ENCODE results near the gene SLC49A3.
A peak's percentile ranks its signal among the peaks of the same experiment; 100 is the strongest.

- TF ChIP-seq CTCF (IDR thresholded peaks at IDR 0.05; ENCODE audit: insufficient read depth, low read length, poor library complexity, severe bottlenecking) (peak; percentile 66), EZH2phosphoT487 (conservative IDR thresholded peaks at IDR 0.05; ENCODE audit: low read length) (no peak)
These were observed 4.8 kb downstream of the SLC49A3 start for GRCh38 chr4:683982-684622.
